ENCODE data around the gene KLF4.

DNA sequence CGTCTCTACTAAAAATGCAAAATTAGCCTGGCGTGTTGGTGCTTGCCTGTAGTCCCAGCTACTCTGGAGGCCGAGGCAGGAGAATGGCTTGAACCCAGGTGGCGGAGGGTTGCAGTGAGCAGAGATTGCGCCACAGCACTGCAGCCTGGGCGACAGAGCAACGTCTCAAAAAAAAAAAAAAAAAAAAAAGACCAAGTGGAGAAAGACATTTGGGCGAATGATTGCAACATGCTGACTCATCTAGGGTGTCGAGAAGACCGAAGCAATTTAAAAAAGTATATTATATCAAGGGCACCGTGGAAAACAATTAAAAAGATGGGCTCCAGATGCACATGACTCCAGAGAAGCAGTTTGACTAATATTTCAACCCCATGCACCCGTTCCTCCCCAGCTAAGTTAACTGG, 9.2 kb downstream of the KLF4 start:
- TF ChIP-seq EZH2 (IDR thresholded peaks at IDR 0.05; ENCODE audit: insufficient read depth, low read length), result no peak
- TF ChIP-seq, protein P1, sequence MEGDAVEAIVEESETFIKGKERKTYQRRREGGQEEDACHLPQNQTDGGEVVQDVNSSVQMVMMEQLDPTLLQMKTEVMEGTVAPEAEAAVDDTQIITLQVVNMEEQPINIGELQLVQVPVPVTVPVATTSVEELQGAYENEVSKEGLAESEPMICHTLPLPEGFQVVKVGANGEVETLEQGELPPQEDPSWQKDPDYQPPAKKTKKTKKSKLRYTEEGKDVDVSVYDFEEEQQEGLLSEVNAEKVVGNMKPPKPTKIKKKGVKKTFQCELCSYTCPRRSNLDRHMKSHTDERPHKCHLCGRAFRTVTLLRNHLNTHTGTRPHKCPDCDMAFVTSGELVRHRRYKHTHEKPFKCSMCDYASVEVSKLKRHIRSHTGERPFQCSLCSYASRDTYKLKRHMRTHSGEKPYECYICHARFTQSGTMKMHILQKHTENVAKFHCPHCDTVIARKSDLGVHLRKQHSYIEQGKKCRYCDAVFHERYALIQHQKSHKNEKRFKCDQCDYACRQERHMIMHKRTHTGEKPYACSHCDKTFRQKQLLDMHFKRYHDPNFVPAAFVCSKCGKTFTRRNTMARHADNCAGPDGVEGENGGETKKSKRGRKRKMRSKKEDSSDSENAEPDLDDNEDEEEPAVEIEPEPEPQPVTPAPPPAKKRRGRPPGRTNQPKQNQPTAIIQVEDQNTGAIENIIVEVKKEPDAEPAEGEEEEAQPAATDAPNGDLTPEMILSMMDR (IDR thresholded peaks at IDR 0.05; ENCODE audit: insufficient read depth, low read depth, low read length), result no peak

Measured in astrocyte (in vitro differentiated cells and primary cell).